ENCODE results near the gene OR1N1. TPM values are rescaled to one million over a fixed set of nuclear protein-coding genes. Genes with fewer than 3 reads are reported as not detected.

Gene OR1N1, protein sequence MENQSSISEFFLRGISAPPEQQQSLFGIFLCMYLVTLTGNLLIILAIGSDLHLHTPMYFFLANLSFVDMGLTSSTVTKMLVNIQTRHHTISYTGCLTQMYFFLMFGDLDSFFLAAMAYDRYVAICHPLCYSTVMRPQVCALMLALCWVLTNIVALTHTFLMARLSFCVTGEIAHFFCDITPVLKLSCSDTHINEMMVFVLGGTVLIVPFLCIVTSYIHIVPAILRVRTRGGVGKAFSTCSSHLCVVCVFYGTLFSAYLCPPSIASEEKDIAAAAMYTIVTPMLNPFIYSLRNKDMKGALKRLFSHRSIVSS
- not detected for total RNA-seq
- long read RNA-seq, result 0 reads

- TF ChIP-seq, protein P1, sequence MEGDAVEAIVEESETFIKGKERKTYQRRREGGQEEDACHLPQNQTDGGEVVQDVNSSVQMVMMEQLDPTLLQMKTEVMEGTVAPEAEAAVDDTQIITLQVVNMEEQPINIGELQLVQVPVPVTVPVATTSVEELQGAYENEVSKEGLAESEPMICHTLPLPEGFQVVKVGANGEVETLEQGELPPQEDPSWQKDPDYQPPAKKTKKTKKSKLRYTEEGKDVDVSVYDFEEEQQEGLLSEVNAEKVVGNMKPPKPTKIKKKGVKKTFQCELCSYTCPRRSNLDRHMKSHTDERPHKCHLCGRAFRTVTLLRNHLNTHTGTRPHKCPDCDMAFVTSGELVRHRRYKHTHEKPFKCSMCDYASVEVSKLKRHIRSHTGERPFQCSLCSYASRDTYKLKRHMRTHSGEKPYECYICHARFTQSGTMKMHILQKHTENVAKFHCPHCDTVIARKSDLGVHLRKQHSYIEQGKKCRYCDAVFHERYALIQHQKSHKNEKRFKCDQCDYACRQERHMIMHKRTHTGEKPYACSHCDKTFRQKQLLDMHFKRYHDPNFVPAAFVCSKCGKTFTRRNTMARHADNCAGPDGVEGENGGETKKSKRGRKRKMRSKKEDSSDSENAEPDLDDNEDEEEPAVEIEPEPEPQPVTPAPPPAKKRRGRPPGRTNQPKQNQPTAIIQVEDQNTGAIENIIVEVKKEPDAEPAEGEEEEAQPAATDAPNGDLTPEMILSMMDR (IDR thresholded peaks at IDR 0.05), result no peak
- H3K4me1 ChIP-seq, result no peaks in the 10 kb centered on the region
- H3K9me3 ChIP-seq, result no peaks in the 10 kb centered on the region
- no peaks in the 10 kb centered on the region for H3K36me3 ChIP-seq
- DNase-seq (no peak), ATAC-seq (no peak)
- no peak within 1 kb of the TSS for H3K4me3 ChIP-seq
- intact Hi-C loops (cut with DNase I), result no loop called here
- H3K27me3 ChIP-seq (ENCODE audit: low read depth), result no peaks in the 10 kb centered on the region
- no peak within 1 kb of the TSS for H3K27ac ChIP-seq
Observed at GRCh38 chr9:122527193-122527592, at the start of gene OR1N1. Gene OR1N1, minus strand, starts transcription at chr9:122527293. Its CDS starts 0 bp downstream, at chr9:122527293.

- Histone ChIP-seq H3K4me3 (no peak overlapping the region), H3K36me3 (no peaks in the 10 kb centered on the region), H3K9me3 (no peaks in the 10 kb centered on the region), H3K27me3 (ENCODE audit: low read depth) (no peaks in the 10 kb centered on the region), H3K27ac (no peak overlapping the region), H3K4me1 (no peaks in the 10 kb centered on the region)
- DNase-seq (no peak), ATAC-seq (no peak)
- TF ChIP-seq, protein P1 (IDR thresholded peaks at IDR 0.05), result no peak
- intact Hi-C loops (cut with DNase I), result no loop called here
Observed at GRCh38 chr9:122572456-122572855, 45.4 kb upstream of the OR1N1 start.

- DNase-seq (no peak), ATAC-seq (no peak)
Observed at GRCh38 chr9:122567901-122568300, 40.8 kb upstream of the OR1N1 start.

DNA sequence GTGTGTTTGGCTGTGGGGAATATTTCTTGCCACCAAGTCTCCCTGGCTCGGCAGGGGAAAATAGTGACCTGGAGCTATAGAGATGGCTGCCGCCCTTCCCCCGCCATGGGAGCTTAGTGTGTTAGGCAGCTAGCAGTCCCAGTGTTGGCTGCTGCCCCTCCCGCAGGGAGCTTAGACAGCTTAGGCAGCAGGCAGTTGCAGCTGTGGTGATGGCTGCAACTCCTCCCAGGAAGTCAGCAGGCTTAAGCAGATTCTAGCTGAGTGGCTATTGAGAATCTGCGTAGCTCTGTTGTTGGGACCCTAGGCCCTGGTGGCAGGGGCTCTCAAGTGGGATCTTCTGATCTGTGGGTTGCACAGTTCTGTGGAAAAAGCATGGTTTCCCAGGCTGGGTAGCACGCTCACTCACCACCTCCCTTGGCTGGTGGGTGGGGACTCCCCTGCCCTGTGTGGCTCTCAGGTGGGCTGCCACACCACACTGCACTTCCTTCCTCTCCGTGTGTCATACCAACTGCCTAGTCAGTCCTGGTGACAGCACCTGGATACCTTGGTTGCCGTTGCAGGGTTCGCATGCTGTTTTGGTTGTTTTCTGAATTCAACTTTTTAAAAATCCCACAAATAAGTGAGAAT lies 35.2 kb upstream of the OR1N1 start:
- no peaks in the 10 kb centered on the region for H3K9me3 ChIP-seq
- no peak overlapping the region for H3K4me3 ChIP-seq
- H3K4me1 ChIP-seq, result no peaks in the 10 kb centered on the region
- DNase-seq (no peak), ATAC-seq (no peak)
- intact Hi-C loops (cut with DNase I), result no loop called here
- H3K36me3 ChIP-seq, result no peaks in the 10 kb centered on the region
- no peak overlapping the region for H3K27ac ChIP-seq
- H3K27me3 ChIP-seq (ENCODE audit: low read depth), result no peaks in the 10 kb centered on the region
- TF ChIP-seq, protein P1 (IDR thresholded peaks at IDR 0.05), result no peak

More at GRCh38 chr9:122567901-122568300, 40.8 kb upstream of the OR1N1 start:
- no peaks in the 10 kb centered on the region for H3K27me3 ChIP-seq (ENCODE audit: low read depth)
- H3K4me1 ChIP-seq, result no peaks in the 10 kb centered on the region
- H3K27ac ChIP-seq, result no peak overlapping the region
- no peaks in the 10 kb centered on the region for H3K36me3 ChIP-seq
- H3K9me3 ChIP-seq, result no peaks in the 10 kb centered on the region
- TF ChIP-seq, protein P1 (IDR thresholded peaks at IDR 0.05), result no peak
- intact Hi-C loops (cut with DNase I), result no loop called here
- H3K4me3 ChIP-seq, result no peak overlapping the region

GRCh38 chr9:122561446-122561845 lies 34.4 kb upstream of the OR1N1 start:
- Histone ChIP-seq H3K9me3 (no peaks in the 10 kb centered on the region), H3K27ac (no peak overlapping the region), H3K4me3 (no peak overlapping the region), H3K4me1 (no peaks in the 10 kb centered on the region), H3K27me3 (ENCODE audit: low read depth) (no peaks in the 10 kb centered on the region), H3K36me3 (no peaks in the 10 kb centered on the region)
- intact Hi-C loops (cut with DNase I), result no loop called here
- DNase-seq (no peak), ATAC-seq (no peak)
- TF ChIP-seq, protein P1 (IDR thresholded peaks at IDR 0.05), result no peak

Data from lower lobe of right lung (tissue), 2 donors.